Measurements from ENCODE around the gene COL6A2.
"Not testable (repeated sequence)": the region's sequence is repeated elsewhere in the genome, so short reads cannot be mapped to it uniquely, and the experiment has no call there.

COL6A2 gene

DNA sequence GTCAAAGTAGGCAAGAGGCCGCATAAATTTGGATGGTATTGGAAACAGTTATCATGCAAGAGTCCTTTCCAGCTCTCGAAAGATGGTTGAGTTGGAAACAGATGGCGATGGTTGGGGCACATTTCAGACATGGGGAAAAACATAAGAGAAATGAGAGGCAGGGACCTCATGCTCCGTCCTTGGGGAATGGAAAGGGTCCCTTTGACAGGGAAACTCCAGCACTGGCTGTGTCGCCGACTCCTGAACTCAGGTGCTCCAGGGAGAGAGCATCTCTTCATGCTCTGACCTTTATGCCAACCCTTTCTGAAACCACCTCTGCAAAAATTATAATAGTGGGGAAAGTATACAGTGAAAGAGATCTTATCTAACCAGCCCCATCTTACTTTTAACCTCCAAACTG, 36.8 kb upstream of the COL6A2 start:
- peak; percentile 23 for DNase-seq

- no peak for DNase-seq
Observed at GRCh38 chr21:46061518-46061917, 36.4 kb upstream of the COL6A2 start.

GRCh38 chr21:46061950-46062349, 36.0 kb upstream of the COL6A2 start:
- no peak for DNase-seq

DNA sequence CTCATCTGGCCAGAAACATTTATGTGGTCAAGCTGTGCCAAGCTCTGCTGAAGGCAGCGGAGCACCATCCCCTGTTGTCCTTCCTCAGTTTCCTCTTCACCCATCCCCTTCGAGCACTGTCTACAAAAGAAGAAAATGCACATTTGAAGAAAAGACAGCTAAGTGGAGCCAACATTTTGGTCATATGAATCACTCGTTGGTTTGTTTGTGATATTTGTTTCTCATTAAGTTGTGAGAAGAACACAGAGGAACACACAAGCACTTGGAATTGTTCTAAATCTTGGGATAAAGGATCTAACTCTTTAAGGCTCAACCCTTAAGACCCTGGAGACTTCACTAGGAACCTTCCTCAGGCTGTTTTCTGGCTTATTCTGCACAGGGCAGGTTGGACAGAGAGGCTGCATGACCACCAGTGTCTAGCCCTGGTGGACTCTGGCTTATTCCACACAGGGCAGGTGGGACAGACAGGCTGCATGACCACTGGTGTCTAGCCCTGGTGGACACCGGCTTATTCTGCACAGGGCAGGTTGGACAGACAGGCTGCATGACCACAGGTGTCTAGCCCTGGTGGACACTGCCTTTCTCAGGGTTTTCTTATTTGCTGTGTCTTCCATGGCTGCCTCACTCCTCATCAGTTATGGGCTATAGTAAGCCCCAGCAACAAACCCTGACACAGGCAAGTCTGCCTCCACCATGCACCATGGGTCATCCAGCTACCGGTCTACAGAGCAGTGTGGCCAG, 35.3 kb upstream of the COL6A2 start:
- peak; percentile 23 for DNase-seq

- DNase-seq: peak; percentile 41
Observed at GRCh38 chr21:46063227-46063626, 34.7 kb upstream of the COL6A2 start.

- DNase-seq: peak; percentile 43
Observed at GRCh38 chr21:46063734-46064680, 33.9 kb upstream of the COL6A2 start.

DNA sequence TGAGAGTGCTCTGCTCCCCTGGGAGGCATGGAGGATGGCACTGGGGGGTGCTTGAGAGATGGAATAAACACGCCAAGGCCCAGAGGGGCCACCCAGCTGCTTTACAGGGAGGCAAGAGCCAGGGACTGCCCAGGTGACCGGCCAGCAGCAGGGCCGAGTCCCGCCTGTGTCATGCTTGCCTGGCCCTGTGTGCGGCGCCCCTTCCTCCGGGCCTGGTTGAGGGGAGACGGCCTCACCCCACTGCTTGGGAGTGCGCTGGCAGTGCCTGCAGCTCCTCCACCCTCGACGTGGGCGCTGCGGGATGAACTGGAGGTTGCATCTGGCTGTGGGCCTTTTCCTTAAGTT, 33.1 kb upstream of the COL6A2 start:
- DNase-seq: peak; percentile 47

DNA sequence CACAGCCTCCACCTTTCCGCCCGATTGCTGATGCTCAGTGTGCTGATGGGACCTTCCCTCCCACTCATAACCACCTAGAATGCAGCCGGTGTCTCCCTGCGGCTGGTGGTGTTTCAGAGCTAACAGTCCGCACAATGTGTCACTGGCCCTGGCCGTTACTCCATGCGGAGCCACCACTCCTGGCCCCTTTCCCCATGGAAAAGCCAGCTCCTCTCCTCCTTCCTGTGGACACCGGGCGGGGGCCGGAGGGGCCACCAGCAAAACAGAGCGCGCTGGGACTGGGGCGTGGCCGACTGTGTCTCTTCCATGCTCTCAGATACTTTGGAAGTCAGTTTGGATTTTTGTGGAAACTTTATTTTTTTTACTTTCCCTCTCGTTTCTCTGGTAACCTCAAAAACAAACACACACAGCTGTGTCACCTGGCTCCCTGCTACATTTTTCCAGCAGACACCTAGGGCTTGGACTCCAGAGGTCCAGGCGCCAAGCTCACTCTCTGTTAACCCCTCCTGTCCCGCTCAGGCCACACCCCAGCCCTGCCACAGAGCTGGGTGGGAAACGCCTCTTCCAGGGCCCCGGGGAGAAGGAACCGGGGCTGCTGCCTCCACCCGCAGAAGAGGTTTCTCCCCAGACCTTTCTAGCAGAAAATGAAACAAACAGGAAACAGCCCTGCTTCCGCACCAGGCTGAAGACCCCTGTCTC, 32.5 kb upstream of the COL6A2 start:
- no peak for DNase-seq

- DNase-seq: peak; percentile 32
Observed at GRCh38 chr21:46065914-46066551, 31.9 kb upstream of the COL6A2 start.

- peak; percentile 52 for DNase-seq
Observed at GRCh38 chr21:46066591-46067331, 31.2 kb upstream of the COL6A2 start.

DNA sequence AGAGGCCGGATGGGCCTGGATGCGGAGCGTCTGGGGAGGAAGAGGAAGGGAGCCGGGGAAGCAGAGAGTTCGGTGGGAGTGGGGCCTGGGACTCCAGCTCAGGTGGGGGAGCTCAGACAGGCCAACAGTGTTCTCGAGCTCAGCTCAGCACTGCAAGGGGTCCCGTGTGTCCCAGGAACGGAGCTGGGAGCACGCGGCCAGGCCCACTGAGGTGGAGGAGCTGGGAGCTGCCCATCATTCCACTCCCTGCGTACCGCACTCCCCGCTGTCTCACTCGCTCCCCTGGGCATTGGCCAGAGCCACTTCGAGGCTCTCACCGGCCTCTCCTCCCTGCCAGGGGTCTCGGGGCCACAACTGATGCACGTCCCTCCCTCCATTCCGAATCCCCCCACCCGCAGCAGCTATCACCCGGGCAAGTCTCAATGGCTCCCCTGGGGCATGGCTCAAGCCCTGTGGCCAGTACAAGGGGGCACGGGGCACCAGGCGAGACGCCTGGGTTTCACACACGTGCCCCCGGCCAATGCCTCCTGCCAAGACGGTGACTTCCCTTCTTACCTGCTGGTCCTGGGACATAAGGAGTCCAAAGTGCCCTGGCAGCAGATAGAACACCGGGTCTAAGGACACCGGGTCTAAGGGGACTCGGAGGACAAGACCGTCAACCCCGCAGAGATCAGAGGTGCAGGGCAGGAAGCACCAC, 30.3 kb upstream of the COL6A2 start:
- peak; percentile 40 for DNase-seq

- peak; percentile 8 for DNase-seq
Observed at GRCh38 chr21:46068516-46069079, 29.3 kb upstream of the COL6A2 start.

- DNase-seq: peak; percentile 22
Observed at GRCh38 chr21:46069166-46069565, 28.7 kb upstream of the COL6A2 start.

DNA sequence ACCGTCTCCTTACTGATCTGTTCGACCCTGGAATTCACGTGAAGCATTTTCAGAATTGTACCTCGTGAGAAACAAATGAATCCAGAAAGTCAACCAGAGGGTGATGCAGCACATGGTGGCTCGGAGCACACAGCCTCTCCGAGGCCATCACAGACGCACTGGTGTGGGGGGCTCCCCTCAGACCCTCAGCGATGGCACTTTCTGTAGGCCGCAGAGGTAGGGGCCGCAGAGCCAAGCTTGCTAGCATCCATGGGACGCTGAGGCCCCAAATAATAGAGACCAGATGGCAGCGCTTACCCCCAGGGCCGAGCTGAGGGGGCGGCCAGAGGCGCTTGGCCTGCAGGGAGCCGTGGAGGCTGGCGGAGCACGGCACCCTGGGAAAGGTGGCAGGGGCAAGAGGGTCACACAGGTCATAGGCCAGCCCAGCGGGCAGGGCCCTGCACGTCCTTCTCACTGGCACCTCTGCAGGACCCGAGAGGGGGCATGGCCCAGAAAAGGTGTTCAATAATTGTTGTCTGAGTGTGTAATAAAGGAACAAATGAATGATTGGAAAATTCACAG, 28.1 kb upstream of the COL6A2 start:
- DNase-seq: peak; percentile 29

- peak; percentile 36 for DNase-seq
Observed at GRCh38 chr21:46071082-46071481, 26.8 kb upstream of the COL6A2 start.

- DNase-seq: not testable (repeated sequence)
Observed at GRCh38 chr21:46076724-46077123, 21.2 kb upstream of the COL6A2 start.

DNA sequence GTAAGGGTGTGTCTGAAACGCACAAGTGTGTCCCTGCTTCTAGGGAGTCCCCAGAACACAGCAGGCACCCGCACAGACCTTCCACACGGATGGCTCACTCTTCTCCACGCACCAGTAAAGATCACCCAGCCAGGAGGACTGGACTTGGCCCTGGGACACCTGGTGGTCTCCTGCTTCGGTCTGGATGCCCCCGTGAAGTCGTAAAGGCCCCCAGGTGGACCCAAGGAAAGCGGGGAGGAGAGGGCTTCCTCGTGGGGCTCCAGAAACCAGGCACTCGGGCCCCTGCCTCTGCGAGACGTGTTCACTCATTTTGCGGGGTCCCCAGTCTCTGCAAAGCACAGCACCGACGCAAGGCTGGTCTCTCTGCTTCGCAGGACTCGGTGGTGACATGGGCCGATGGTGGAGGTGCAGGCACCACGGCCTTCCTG, 20.2 kb upstream of the COL6A2 start:
- peak; percentile 46 for DNase-seq

DNA sequence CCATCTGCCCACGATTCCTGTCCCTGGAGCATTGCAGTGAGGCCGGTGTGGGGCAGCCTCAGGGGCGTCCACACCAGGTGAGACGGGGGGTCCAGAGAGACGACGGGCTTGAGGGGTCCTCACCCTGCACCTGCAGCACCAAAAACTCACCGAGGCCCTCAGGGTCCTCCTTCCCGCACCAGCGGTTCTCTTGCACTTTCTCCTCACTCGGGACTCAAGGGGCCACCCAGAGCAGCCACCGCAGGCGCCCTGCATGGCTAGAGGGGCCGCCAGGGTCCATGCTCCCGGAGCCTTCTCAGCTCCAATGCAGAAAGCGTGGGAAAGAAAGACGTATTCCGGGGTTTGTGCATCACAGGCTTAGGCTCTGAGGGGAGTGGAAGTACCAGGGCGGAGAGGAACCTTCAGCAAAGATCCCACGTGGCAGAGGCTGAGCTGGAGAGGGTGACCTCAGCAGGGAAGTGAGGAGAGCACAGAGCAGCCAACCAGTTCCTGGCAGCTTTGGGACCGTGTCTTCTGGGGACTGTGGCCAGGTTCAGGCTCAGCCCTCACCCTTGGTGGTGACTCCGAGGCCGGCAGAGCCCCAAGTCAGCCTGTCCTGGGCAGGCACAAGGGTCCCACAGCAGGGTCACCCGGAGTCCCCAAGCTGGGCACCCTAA, 19.5 kb upstream of the COL6A2 start:
- peak; percentile 44 for DNase-seq

- no peak for DNase-seq
Observed at GRCh38 chr21:46078978-46079351, 18.9 kb upstream of the COL6A2 start.
